NCI-H345 treated with DMSO at 0.1 percent for 48 hours (cell line): ENCODE data around the gene STRN4.
A peak's percentile ranks its signal among the peaks of the same experiment; 100 is the strongest.
"Not testable (repeated sequence)": the region's sequence is repeated elsewhere in the genome, so short reads cannot be mapped to it uniquely, and the experiment has no call there.

Experiments used
- DNase-seq: peaks from one replicate; lab custom pipeline; 2025; ENCODE audit not compliant: unreplicated experiment; lab: John Stamatoyannopoulos, UW

Gene STRN4

GRCh38 chr19:46746281-46747057 lies at the start of gene STRN4:
Gene STRN4 (minus strand): TSS chr19:46746450. CDS start chr19:46746430, 20 bp downstream.
- no peak for DNase-seq

- no peak for DNase-seq
Measured at GRCh38 chr19:46791944-46792343, 45.7 kb upstream of the STRN4 start.

- no peak for DNase-seq
Measured at GRCh38 chr19:46789371-46789770, 43.1 kb upstream of the STRN4 start.

GRCh38 chr19:46788968-46789338 lies 42.7 kb upstream of the STRN4 start:
- DNase-seq = no peak

- peak; percentile 81 for DNase-seq
Measured at GRCh38 chr19:46788262-46788967, 42.2 kb upstream of the STRN4 start, which contains the start of gene SLC1A5. Gene SLC1A5 (minus strand): TSS chr19:46788594. CDS start chr19:46787965, 629 bp downstream.

GRCh38 chr19:46787331-46788261 lies 41.3 kb upstream of the STRN4 start:
- DNase-seq = no peak

GRCh38 chr19:46787040-46787330 lies 40.7 kb upstream of the STRN4 start:
- no peak for DNase-seq

- no peak for DNase-seq
Measured at GRCh38 chr19:46786236-46787039, 40.2 kb upstream of the STRN4 start.

- DNase-seq = no peak
Measured at GRCh38 chr19:46785980-46786235, 39.7 kb upstream of the STRN4 start.

GRCh38 chr19:46785054-46785979 lies 39.1 kb upstream of the STRN4 start:
- DNase-seq = no peak

- no peak for DNase-seq
Measured at GRCh38 chr19:46784262-46785053, 38.2 kb upstream of the STRN4 start.

GRCh38 chr19:46783670-46784069 lies 37.4 kb upstream of the STRN4 start:
- peak; percentile 32 for DNase-seq

- DNase-seq = no peak
Measured at GRCh38 chr19:46782355-46783019, 36.2 kb upstream of the STRN4 start.

GRCh38 chr19:46777956-46778645 lies 31.9 kb upstream of the STRN4 start:
- not testable (repeated sequence) for DNase-seq

GRCh38 chr19:46776927-46777911 lies 31.0 kb upstream of the STRN4 start:
- DNase-seq = no peak

- no peak for DNase-seq
Measured at GRCh38 chr19:46775642-46776258, 29.5 kb upstream of the STRN4 start.
